Measurements from ENCODE around the gene IL21R.

GRCh38 chr16:27483088-27483437 is 81.1 kb downstream of the IL21R start:
- TF ChIP-seq CTCF (IDR thresholded peaks at IDR 0.05) = no peak
- TF ChIP-seq POLR2A (IDR thresholded peaks at IDR 0.05) = no peak
- no peak for TF ChIP-seq POLR2AphosphoS5 (IDR thresholded peaks at IDR 0.05)
- TF ChIP-seq EP300 (IDR thresholded peaks at IDR 0.05) = no peak

Data from suprapubic skin (tissue), 4 donors.